ENCODE data around the gene SCAMP5.

Gene SCAMP5

GRCh38 chr15:74995182-74995778 lies at the start of gene SCAMP5:
Gene SCAMP5, plus strand, starts transcription at chr15:74995563. Its CDS starts 16,277 bp downstream, at chr15:75011840.
- peak; percentile 99 for DNase-seq (ENCODE audit: low spot score)
- TF ChIP-seq CTCF (IDR thresholded peaks at IDR 0.05; ENCODE audit: extremely low read depth, missing control alignments) = no peak

- TF ChIP-seq CTCF (IDR thresholded peaks at IDR 0.05; ENCODE audit: extremely low read depth, missing control alignments) = peak; percentile 99
- DNase-seq (ENCODE audit: low spot score) = peak; percentile 77
These were observed 45.1 kb upstream of the SCAMP5 start for GRCh38 chr15:74950078-74950908.

- DNase-seq (ENCODE audit: low spot score) = no peak
- TF ChIP-seq CTCF (IDR thresholded peaks at IDR 0.05; ENCODE audit: extremely low read depth, missing control alignments) = no peak
These were observed 44.4 kb upstream of the SCAMP5 start for GRCh38 chr15:74951006-74951405.

GRCh38 chr15:74954515-74954914 lies 40.8 kb upstream of the SCAMP5 start:
- no peak for TF ChIP-seq CTCF (IDR thresholded peaks at IDR 0.05; ENCODE audit: extremely low read depth, missing control alignments)
- no peak for DNase-seq (ENCODE audit: low spot score)

GRCh38 chr15:74955017-74955416 lies 40.3 kb upstream of the SCAMP5 start:
- TF ChIP-seq CTCF (IDR thresholded peaks at IDR 0.05; ENCODE audit: extremely low read depth, missing control alignments) = no peak
- no peak for DNase-seq (ENCODE audit: low spot score)

- DNase-seq (ENCODE audit: low spot score) = peak; percentile 73
- TF ChIP-seq CTCF (IDR thresholded peaks at IDR 0.05; ENCODE audit: extremely low read depth, missing control alignments) = peak; percentile 41
These were observed 39.3 kb upstream of the SCAMP5 start for GRCh38 chr15:74955796-74956647.

Measured in GM20000 (cell line).